ENCODE results near the gene ALB.

Gene ALB

GRCh38 chr4:73451981-73452747 lies 48.1 kb downstream of the ALB start:
- DNase-seq (ENCODE audit: low read depth) = no peak

- no peak for DNase-seq (ENCODE audit: low read depth)
Observed at GRCh38 chr4:73452953-73453700, 49.0 kb downstream of the ALB start.

GRCh38 chr4:73453701-73454005 lies 49.6 kb downstream of the ALB start:
- DNase-seq (ENCODE audit: low read depth) = no peak

GRCh38 chr4:73454920-73455319 lies 50.8 kb downstream of the ALB start:
- DNase-seq (ENCODE audit: low read depth) = no peak

DNA sequence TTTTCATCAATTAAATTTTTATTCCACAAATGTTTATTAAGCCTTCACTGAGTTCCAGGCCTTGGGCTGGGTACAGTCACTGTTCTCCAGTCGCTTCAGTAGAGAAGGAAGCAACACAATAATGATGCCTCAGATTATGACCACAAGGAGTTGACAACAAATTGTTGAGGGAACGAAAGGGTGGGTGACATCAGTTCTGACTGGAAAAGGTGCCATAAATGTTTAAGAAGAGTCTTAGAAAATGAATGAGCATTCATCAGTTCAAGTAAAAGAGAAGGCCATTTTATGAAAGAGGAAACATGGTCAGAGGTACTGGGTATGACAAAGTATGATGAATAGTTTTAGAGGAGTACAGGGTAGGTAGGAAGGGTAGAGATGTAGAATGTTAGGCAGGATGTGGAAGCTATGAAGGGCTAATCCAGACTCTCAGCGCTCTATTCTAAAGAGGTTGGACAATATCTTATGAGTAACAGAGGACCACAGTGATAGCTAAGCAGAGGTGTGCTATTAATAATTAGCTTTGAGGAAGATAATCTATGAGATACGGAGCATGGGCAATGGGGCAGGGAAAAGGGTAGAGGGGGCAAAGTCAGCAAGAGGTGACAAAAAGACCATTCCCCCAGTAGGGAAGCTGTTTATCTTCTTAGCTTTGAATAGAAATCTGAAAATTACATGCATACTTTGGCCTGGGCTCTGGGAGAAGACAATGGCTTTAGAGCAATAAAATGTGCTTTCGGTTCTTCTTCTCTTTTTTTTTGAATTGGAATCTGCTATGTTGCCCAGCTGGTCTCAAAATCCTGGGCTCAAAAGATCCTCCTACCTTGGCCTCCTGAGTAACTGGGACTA lies 52.3 kb downstream of the ALB start:
- DNase-seq (ENCODE audit: low read depth) = no peak

DNA sequence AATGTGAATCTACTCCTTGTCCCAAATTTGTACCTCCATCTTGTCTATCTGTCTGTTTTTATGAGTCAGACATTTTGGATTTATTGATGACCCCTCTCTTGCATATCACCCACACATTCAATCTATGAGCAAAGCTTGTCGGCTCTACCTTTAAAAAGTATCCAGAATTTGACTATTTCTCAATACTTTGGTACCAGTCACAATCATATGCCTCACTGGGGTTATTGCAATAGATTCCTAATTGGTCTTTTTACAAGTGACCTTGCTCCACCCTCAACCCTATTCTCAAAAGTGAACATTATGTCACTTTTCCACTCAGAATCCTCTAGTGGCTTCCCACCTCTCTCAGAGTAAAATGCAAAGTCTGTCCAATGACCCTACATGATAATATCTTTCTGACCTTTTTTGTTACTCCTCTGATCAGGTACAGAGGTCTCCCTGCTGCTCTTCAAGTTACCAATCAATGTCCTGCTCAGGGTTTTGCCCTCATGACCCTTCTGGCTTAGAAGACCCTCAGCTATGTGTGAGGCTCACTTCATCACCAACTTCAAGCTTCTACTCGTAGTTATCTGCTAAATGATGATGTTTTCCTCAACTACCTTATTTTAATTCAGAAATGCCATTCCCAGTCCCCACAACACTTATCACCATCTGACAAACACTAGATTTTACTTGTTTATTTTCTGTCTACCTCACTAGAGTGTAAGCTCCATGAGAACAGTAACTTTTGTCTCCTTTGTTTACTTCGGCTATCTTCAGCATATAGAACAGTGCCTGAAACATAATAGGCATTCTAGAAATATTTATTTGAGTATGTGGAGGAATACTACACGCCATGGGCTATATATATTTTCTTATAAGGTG lies 54.3 kb downstream of the ALB start:
- no peak for DNase-seq (ENCODE audit: low read depth)

DNA sequence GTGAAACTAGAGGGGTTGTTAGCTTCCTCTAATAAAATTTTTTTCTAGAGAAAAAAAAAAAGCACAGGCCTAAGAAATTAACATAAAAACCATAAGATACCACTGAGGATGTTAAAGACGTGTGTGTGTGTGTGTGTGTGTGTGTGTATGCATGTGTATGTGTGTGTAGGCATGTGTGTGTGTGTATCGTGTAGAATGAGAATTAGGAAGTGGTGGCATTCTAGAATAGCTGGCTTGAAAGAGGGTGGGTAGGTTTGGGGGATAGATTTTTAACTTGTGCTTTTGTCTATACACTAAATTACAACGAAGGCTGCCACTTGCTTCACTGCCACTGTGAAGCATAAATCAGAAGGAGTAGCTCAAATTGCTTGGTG lies 54.9 kb downstream of the ALB start:
- DNase-seq (ENCODE audit: low read depth) = no peak

GRCh38 chr4:73460913-73461522 lies 56.9 kb downstream of the ALB start:
- no peak for DNase-seq (ENCODE audit: low read depth)

GRCh38 chr4:73468170-73468569 lies 64.1 kb downstream of the ALB start:
- DNase-seq (ENCODE audit: low read depth) = no peak

DNA sequence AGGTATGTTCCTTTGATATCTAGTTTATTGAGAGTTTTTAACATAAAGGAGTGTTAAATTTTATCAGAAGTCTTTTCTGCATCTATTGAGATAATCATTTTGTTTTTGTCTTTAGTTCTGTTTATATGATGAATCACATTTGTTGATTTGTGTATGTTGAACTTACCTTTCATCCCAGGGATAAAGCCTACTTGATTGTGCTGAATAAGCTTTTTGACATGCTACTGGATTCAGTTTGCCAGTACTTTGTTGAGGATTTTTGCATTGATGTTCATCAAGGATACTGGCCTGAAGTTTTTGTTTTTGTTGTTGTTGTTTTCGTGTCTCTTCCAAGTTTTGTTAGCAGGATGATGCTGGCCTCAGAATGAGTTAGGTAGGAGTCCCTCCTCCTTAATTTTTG lies 66.6 kb downstream of the ALB start:
- no peak for DNase-seq (ENCODE audit: low read depth)
